AG04449 (cell line): ENCODE measurements around the gene MEDAG.
A peak's percentile ranks its signal among the peaks of the same experiment; 100 is the strongest.

Source experiments
- CTCF ChIA-PET: fragments of 350-600 bp; formaldehyde crosslinking; extraction: SDS; loops from one replicate; lab custom pipeline; 2021; ENCODE audit warnings: antibody characterized with exemption; lab: Yijun Ruan, JAX
- POLR2A ChIA-PET: fragments of 400-600, 350-600 bp; formaldehyde crosslinking; extraction: SDS; loops from one replicate; lab custom pipeline; 2020; ENCODE audit warnings: antibody characterized with exemption, inconsistent platforms; lab: Yijun Ruan, JAX
- DNase-seq: peaks from one replicate; pipeline ENCODE4 v3.0.0-alpha.2; 2010; ENCODE audit warnings: low read depth, low spot score
- H3K4me3 ChIP-seq: 2 replicates; pipeline ENCODE4 v1.5.1; 2011; ENCODE audit warnings: low read depth, mild to moderate bottlenecking, control low read depth, low read length
- TF ChIP-seq, protein P1 (sequence below): IDR thresholded peaks from one replicate; pipeline ENCODE4 v1.5.1; 2011; ENCODE audit warnings: mild to moderate bottlenecking, moderate library complexity, low read length, control low read depth, inconsistent platforms; ENCODE audit not compliant: insufficient read depth; ENCODE audit errors: missing control alignments

The MEDAG gene

DNA sequence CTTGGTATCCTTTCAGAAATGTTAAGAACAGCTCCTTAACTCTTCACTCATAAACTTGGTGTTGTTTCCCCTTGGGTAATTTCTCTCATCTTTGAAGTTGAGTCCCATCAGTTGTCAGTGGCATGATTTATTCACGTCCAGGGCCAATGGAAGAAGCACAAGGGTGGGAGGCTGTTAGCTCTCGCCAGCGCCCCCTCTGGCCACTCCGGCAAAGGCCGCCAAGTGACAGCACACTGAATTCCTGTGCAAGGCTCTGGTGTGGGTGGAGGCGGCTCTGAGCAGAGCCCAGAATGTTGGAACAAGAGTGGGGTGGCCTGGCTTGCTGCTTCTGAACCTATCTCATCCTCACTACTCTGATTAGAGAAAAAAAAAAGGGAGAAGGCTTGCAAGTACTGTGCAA, 13.1 kb upstream of the MEDAG start:
- ChIA-PET POLR2A (interaction anchor here (1.0 kb wide), 1 partner anchor 16 kb away, joined by 4 read pairs; no protein-coding TSS in a partner anchor), CTCF (interaction anchor here (0.7 to 3.3 kb wide), 15 partner anchors 9 to 151 kb away, joined by 3 to 17 read pairs (median 7); partner anchors contain the start of gene MEDAG)
- H3K4me3 ChIP-seq, result no peak overlapping the region
- DNase-seq, result no peak
- TF ChIP-seq, protein P1, sequence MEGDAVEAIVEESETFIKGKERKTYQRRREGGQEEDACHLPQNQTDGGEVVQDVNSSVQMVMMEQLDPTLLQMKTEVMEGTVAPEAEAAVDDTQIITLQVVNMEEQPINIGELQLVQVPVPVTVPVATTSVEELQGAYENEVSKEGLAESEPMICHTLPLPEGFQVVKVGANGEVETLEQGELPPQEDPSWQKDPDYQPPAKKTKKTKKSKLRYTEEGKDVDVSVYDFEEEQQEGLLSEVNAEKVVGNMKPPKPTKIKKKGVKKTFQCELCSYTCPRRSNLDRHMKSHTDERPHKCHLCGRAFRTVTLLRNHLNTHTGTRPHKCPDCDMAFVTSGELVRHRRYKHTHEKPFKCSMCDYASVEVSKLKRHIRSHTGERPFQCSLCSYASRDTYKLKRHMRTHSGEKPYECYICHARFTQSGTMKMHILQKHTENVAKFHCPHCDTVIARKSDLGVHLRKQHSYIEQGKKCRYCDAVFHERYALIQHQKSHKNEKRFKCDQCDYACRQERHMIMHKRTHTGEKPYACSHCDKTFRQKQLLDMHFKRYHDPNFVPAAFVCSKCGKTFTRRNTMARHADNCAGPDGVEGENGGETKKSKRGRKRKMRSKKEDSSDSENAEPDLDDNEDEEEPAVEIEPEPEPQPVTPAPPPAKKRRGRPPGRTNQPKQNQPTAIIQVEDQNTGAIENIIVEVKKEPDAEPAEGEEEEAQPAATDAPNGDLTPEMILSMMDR, result peak; percentile 67

DNA sequence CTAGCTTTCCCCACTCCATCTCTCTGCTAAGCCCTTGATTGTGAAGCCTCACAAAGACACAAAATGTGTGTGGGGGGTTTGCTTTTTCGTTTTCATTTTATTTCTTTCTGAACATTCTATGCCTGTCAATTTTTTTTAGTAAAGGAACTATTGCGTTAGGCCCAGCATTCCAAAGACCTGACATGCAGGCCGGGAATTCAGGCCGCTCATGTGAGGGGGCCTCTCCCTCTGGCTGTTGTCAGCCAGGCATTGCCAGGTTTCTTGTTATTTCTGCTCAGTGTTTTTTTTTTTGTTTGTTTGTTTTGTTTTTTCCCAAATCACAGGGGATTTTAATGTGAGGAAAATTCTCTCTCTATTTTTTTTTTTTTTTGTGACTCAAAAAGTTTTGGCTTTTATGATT, 10.3 kb upstream of the MEDAG start:
- ChIA-PET CTCF (interaction anchor here (1.0 kb wide), 1 partner anchor 149 kb away, joined by 3 read pairs; no protein-coding TSS in a partner anchor), POLR2A (no interaction called here)
- DNase-seq, result peak; percentile 70
- H3K4me3 ChIP-seq, result no peak overlapping the region
- TF ChIP-seq, protein P1, result no peak

DNA sequence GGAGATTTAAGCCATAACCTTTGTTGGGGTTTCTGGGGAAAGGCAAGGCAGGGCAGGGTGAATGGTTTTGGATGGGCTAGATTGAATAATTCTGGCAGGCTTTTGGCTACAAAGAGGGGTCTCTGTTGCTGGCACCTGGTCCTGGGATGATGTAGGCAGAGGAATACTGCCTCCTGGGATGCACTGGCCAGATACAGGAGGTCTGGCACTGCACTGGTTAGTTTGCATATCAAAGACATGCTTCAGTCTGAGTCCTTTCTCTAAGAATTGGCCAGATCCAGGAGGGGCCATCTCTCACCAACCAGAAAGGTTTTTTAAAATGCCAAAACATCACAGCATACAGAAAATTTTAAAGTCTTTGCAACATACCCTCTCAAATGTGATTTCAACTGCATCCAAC, 8.0 kb upstream of the MEDAG start:
- POLR2A ChIA-PET, result interaction anchor here (1.1 kb wide), 1 partner anchor 28 kb away, joined by 3 read pairs; no protein-coding TSS in a partner anchor

DNA sequence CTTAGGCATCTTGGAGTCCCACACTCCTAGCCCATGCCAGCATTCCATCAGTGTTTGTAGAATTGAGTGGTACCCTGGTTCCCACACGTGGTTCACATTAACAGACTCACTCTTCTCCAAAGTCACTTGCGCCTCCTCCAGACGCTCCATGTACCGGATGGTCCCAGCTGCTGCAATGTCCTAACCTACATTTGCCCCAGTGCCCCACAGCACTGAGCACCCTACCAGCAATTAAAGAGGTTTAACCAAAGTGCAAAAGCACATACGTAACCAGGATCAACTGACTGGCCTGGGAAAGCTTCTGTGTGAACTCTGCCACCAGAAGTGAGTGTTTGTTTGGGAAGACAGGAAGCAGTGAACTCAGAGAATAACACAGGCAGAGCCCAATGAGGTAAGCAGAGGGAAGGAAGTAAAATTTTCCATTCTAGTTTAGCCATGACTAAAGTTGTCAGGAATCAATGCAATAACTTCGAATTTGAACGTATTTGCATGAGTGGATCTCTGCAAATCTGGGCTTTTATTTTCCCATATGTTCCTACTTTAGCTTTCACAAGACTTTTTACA, 7.3 kb upstream of the MEDAG start:
- peak; percentile 98 for DNase-seq
- ChIA-PET CTCF (no interaction called here), POLR2A (interaction anchor here (1.1 kb wide), 1 partner anchor 29 kb away, joined by 3 read pairs; no protein-coding TSS in a partner anchor)
- TF ChIP-seq, protein P1, result no peak
- no peak overlapping the region for H3K4me3 ChIP-seq

More for the DNA sequence above, 8.0 kb upstream of the MEDAG start:
- H3K4me3 ChIP-seq, result no peak overlapping the region
- TF ChIP-seq, protein P1, result no peak
- CTCF ChIA-PET, result no interaction called here
- DNase-seq, result no peak

DNA sequence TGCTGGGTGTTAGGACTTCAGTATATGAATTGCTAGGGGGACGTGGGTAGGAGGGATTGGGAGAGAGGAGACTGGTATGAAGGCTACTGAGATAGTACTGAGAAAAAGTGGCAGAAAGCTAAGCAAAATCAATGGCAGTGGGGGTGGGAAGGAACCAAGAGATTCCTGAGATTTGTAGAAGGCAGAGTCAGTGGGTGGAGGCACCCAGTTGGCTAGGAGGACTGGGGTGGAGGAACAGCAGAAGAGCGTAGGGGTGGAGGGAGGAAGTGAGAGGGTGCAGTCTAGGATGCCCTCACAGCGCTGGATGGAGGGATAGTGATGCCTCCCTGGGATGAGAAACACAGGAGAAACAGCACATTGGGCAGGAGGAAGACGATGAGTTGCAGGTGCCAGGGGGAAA, 5.6 kb upstream of the MEDAG start:
- ChIA-PET CTCF (interaction anchor here (1.2 to 1.6 kb wide), 2 partner anchors 79 to 144 kb away, joined by 3 to 4 read pairs; no protein-coding TSS in a partner anchor), POLR2A (no interaction called here)
- TF ChIP-seq, protein P1, result no peak
- no peak overlapping the region for H3K4me3 ChIP-seq
- no peak for DNase-seq

DNA sequence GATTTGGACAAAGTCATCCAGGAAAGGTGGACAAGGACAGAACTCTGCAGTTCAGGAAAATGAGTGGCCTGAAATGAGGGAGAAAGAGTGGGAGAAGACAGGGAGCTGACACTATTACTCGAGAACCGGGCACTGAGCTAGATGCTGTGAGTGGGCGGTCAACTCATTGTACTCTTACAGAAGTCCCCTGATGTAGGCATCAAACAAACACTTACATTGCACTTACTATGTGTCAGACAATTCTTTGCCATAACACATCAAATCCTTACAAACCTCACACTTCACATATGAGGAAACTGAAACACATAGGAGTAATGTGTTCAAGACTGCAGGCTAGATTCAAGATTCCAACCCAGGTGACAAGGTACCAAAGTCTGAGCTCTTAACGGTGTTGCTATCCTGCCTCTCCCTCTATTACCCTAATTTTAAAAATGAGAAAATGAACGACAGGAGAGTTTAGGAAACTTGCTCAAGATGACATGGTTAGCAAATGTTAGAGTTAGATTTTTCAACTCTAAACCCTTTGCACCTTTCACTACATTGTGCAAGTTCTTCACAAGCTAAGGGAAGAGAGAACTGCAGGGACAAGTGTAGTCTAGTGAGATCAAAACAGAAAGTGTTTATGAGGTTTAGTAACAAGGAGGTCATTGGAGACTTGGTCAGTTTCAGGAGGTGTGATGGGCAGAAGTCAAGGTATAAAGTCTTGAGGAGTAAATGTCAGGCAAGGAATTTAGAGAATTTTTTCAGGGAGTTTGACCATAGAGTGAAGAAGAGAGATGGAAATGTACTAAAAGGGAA, 4.9 kb upstream of the MEDAG start:
- no peak for DNase-seq
- TF ChIP-seq, protein P1, result no peak
- CTCF ChIA-PET, result interaction anchor here (1.2 to 1.6 kb wide), 3 partner anchors 9 to 144 kb away, joined by 3 to 6 read pairs (median 4); no protein-coding TSS in a partner anchor
- POLR2A ChIA-PET, result no interaction called here
- no peak overlapping the region for H3K4me3 ChIP-seq
